ENCODE results near the gene MAML1.

DNA sequence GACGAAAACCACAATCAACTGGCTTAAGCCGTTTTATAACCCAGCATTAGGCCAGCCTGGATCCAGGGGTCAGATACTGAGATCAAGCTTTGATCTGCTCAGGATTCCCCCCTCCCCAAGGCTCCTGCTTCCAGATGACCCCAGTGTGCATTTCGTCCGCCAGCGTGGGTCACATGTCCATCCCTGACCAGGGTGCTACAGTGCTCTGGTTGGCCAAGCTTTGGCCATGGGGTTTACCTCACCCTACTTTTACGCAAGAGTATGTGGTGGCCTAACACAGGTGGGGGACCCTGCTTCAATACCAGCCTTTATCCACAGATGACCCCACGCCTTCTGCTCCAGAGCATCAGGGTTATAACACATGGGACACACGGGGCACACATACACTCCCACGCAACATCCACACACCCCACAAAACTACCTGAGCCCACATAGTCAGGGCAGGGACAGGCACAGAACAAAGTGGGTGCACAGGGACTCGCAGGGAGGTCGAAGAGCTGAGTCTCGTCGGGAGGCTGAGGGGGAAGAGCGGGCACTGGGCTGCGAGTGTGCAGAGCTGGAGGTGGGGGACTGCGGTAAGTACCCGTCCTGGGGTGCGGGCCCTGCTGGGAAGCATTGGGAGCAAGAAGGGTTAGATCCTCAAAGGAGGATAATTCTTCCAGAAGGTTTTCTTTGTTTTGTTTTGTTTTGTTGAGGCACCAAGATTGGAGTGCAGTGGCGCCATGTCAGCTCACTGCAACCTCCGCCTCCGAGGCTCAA, 83.0 kb downstream of the MAML1 start:
- TF ChIP-seq, protein P1, sequence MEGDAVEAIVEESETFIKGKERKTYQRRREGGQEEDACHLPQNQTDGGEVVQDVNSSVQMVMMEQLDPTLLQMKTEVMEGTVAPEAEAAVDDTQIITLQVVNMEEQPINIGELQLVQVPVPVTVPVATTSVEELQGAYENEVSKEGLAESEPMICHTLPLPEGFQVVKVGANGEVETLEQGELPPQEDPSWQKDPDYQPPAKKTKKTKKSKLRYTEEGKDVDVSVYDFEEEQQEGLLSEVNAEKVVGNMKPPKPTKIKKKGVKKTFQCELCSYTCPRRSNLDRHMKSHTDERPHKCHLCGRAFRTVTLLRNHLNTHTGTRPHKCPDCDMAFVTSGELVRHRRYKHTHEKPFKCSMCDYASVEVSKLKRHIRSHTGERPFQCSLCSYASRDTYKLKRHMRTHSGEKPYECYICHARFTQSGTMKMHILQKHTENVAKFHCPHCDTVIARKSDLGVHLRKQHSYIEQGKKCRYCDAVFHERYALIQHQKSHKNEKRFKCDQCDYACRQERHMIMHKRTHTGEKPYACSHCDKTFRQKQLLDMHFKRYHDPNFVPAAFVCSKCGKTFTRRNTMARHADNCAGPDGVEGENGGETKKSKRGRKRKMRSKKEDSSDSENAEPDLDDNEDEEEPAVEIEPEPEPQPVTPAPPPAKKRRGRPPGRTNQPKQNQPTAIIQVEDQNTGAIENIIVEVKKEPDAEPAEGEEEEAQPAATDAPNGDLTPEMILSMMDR (IDR thresholded peaks at IDR 0.05) = no peak
- no peak for TF ChIP-seq POLR2A (IDR thresholded peaks at IDR 0.05)

Measured in body of pancreas (tissue), 4 donors.